G401 (cell line): ENCODE measurements around the gene NRP2. TPM values are rescaled to one million over a fixed set of nuclear protein-coding genes. Genes with fewer than 3 reads are reported as not detected.

Experiments
- DNase-seq: peaks from one replicate; pipeline ENCODE4 v3.0.0-alpha.2; 2015; ENCODE audit warnings: low spot score
- in situ Hi-C: cut with HindIII; loops from 2 replicates; pipeline ENCODE4 v1.10.0; 2016; ENCODE audit warnings: low sequenced_read_pairs, mixed read lengths
- total RNA-seq: library from RNA; depleted of rRNA; stranded (reverse); fragments of >200 nt; shearing (Covaris generic); gene quantifications from 2 replicates; pipeline ENCODE4 v1.2.3, GENCODE V29; 2014

NRP2 gene
- total RNA-seq, 1 experiment from 2014 or later = 7.9 TPM

GRCh38 chr2:205723179-205723578 is 40.9 kb downstream of the NRP2 start:
- in situ Hi-C loops = no loop called here
- no peak for DNase-seq

- DNase-seq = no peak
- in situ Hi-C loops = no loop called here
Measured at GRCh38 chr2:205725059-205725458, 42.8 kb downstream of the NRP2 start.

- in situ Hi-C loops = no loop called here
- no peak for DNase-seq
Measured at GRCh38 chr2:205726506-205726905, 44.2 kb downstream of the NRP2 start.

- DNase-seq = no peak
- in situ Hi-C loops = no loop called here
Measured at GRCh38 chr2:205727174-205727573, 44.9 kb downstream of the NRP2 start.

GRCh38 chr2:205728366-205728765 is 46.1 kb downstream of the NRP2 start:
- in situ Hi-C loops = no loop called here
- no peak for DNase-seq

- in situ Hi-C loops = no loop called here
- no peak for DNase-seq
Measured at GRCh38 chr2:205730191-205730590, 47.9 kb downstream of the NRP2 start.

- DNase-seq = no peak
- in situ Hi-C loops = no loop called here
Measured at GRCh38 chr2:205730701-205731582, 48.6 kb downstream of the NRP2 start.

GRCh38 chr2:205731583-205731981 is 49.3 kb downstream of the NRP2 start:
- DNase-seq = no peak
- in situ Hi-C loops = no loop called here

- in situ Hi-C loops = no loop called here
Measured at GRCh38 chr2:205732314-205732713, 50.0 kb downstream of the NRP2 start.

GRCh38 chr2:205733082-205733481 is 50.8 kb downstream of the NRP2 start:
- in situ Hi-C loops = no loop called here

More at GRCh38 chr2:205732314-205732713, 50.0 kb downstream of the NRP2 start:
- DNase-seq = no peak

GRCh38 chr2:205733648-205734047 is 51.3 kb downstream of the NRP2 start:
- DNase-seq = no peak
- in situ Hi-C loops = no loop called here

More at GRCh38 chr2:205733082-205733481, 50.8 kb downstream of the NRP2 start:
- no peak for DNase-seq

- in situ Hi-C loops = no loop called here
- no peak for DNase-seq
Measured at GRCh38 chr2:205734436-205735037, 52.2 kb downstream of the NRP2 start.

GRCh38 chr2:205738117-205738968 is 56.0 kb downstream of the NRP2 start:
- DNase-seq = no peak
- in situ Hi-C loops = no loop called here

- in situ Hi-C loops = no loop called here
- DNase-seq = no peak
Measured at GRCh38 chr2:205739620-205740019, 57.3 kb downstream of the NRP2 start.

GRCh38 chr2:205740381-205740780 is 58.1 kb downstream of the NRP2 start:
- in situ Hi-C loops = no loop called here
- no peak for DNase-seq

- no peak for DNase-seq
- in situ Hi-C loops = no loop called here
Measured at GRCh38 chr2:205741256-205741978, 59.1 kb downstream of the NRP2 start.

- no peak for DNase-seq
- in situ Hi-C loops = no loop called here
Measured at GRCh38 chr2:205743137-205743536, 60.8 kb downstream of the NRP2 start.

GRCh38 chr2:205744074-205744591 is 61.8 kb downstream of the NRP2 start:
- in situ Hi-C loops = no loop called here

More at GRCh38 chr2:205744074-205744591, 61.8 kb downstream of the NRP2 start:
- DNase-seq = no peak
